H9 (cell line): ENCODE measurements around the gene SEC23A. TPM values are rescaled to one million over a fixed set of nuclear protein-coding genes. Genes with fewer than 3 reads are reported as not detected.

Source experiments
- DNase-seq: peaks from one replicate; pipeline ENCODE4 v3.0.0-alpha.2; 2017
- H2AFZ ChIP-seq: one replicate; pipeline ENCODE4 v1.6.1; 2013; ENCODE audit warnings: mild to moderate bottlenecking, low read length, control low read depth, moderate library complexity
- H2AK5ac ChIP-seq: 2 replicates; pipeline ENCODE4 v1.6.1; 2013; ENCODE audit warnings: low read length, control low read depth, mixed read lengths; ENCODE audit not compliant: insufficient read length
- H2BK120ac ChIP-seq: one replicate; pipeline ENCODE4 v1.6.1; 2013; ENCODE audit warnings: low read depth, mild to moderate bottlenecking, low read length, control low read depth, inconsistent platforms; ENCODE audit not compliant: poor library complexity, severe bottlenecking
- H2BK12ac ChIP-seq: 2 replicates; pipeline ENCODE4 v1.6.1; 2013; ENCODE audit warnings: low read length, control low read depth, mixed read lengths, low read depth; ENCODE audit not compliant: insufficient read length
- H2BK15ac ChIP-seq: 2 replicates; pipeline ENCODE4 v1.6.1; 2013; ENCODE audit warnings: low read depth, low read length, control low read depth
- H2BK20ac ChIP-seq: one replicate; pipeline ENCODE4 v1.6.1; 2013; ENCODE audit warnings: low read depth, mild to moderate bottlenecking, low read length, control low read depth, inconsistent platforms; ENCODE audit not compliant: poor library complexity, severe bottlenecking
- H2BK5ac ChIP-seq: 2 replicates; pipeline ENCODE4 v1.6.1; 2013; ENCODE audit warnings: low read length, control low read depth, mixed read lengths; ENCODE audit not compliant: insufficient read length
- H3K14ac ChIP-seq: 2 replicates; pipeline ENCODE4 v1.6.1; 2013; ENCODE audit warnings: low read length, control low read depth; ENCODE audit not compliant: insufficient read depth
- H3K18ac ChIP-seq: 2 replicates; pipeline ENCODE4 v1.6.1; 2013; ENCODE audit warnings: low read depth, mild to moderate bottlenecking, mixed read lengths, low read length, control low read depth; ENCODE audit not compliant: insufficient read length
- H3K23ac ChIP-seq: 2 replicates; pipeline ENCODE4 v1.6.1; 2013; ENCODE audit warnings: low read length, control low read depth, mixed read lengths, low read depth; ENCODE audit not compliant: insufficient read length
- H3K23me2 ChIP-seq: 2 replicates; pipeline ENCODE4 v1.6.1; 2013; ENCODE audit warnings: low read depth, mild to moderate bottlenecking, mixed read lengths, low read length, control low read depth; ENCODE audit not compliant: insufficient read length, poor library complexity, severe bottlenecking
- H3K27ac ChIP-seq: 2 replicates; pipeline ENCODE4 v1.5.1; 2013; ENCODE audit warnings: low read length, control low read depth, mixed read lengths, low read depth; ENCODE audit not compliant: insufficient read length
- H3K27me3 ChIP-seq: 2 replicates; pipeline ENCODE4 v1.6.1; 2013; ENCODE audit warnings: low read length, control low read depth, inconsistent platforms; ENCODE audit not compliant: insufficient read depth
- H3K4ac ChIP-seq: 2 replicates; pipeline ENCODE4 v1.6.1; 2013; ENCODE audit warnings: low read depth, mild to moderate bottlenecking, control low read depth, inconsistent platforms, low read length, moderate library complexity
- H3K4me1 ChIP-seq: 2 replicates; pipeline ENCODE4 v1.6.1; 2013; ENCODE audit warnings: low read length, control low read depth, inconsistent platforms; ENCODE audit not compliant: insufficient read depth
- H3K4me2 ChIP-seq: 2 replicates; pipeline ENCODE4 v1.6.1; 2013; ENCODE audit warnings: low read length, control low read depth, mixed read lengths; ENCODE audit not compliant: insufficient read length, insufficient read depth
- H3K56ac ChIP-seq: 2 replicates; pipeline ENCODE4 v1.6.1; 2013; ENCODE audit warnings: low read depth, mild to moderate bottlenecking, mixed read lengths, low read length, control low read depth; ENCODE audit not compliant: insufficient read length
- H3K79me1 ChIP-seq: 2 replicates; pipeline ENCODE4 v1.6.1; 2013; ENCODE audit warnings: low read depth, mild to moderate bottlenecking, moderate library complexity, low read length, control low read depth, inconsistent platforms; ENCODE audit not compliant: insufficient read depth, poor library complexity, severe bottlenecking
- H3K79me2 ChIP-seq: 2 replicates; pipeline ENCODE4 v1.6.1; 2013; ENCODE audit warnings: low read length, control low read depth, inconsistent platforms; ENCODE audit not compliant: insufficient read depth
- H3K9ac ChIP-seq: 2 replicates; pipeline ENCODE4 v1.6.1; 2013; ENCODE audit warnings: low read length, control low read depth, mixed read lengths; ENCODE audit not compliant: insufficient read length; ENCODE audit errors: extremely low read depth
- H3K9me3 ChIP-seq: one replicate; pipeline ENCODE4 v1.6.1; 2013; ENCODE audit warnings: low read depth, low read length, inconsistent platforms; ENCODE audit not compliant: control insufficient read depth
- H3T11ph ChIP-seq: one replicate; pipeline ENCODE4 v1.6.1; 2013; ENCODE audit warnings: mild to moderate bottlenecking, low read length, control low read depth, inconsistent platforms
- H4K20me1 ChIP-seq: one replicate; pipeline ENCODE4 v1.6.1; 2013; ENCODE audit not compliant: control insufficient read depth, insufficient read length, insufficient read depth
- H4K5ac ChIP-seq: 2 replicates; pipeline ENCODE4 v1.6.1; 2013; ENCODE audit warnings: low read depth, mild to moderate bottlenecking, mixed read lengths, low read length, control low read depth; ENCODE audit not compliant: insufficient read length
- H4K8ac ChIP-seq: replicated peaks from 2 replicates; pipeline ENCODE4 v1.6.1; 2013; ENCODE audit warnings: low read length, control low read depth, mixed read lengths, low read depth; ENCODE audit not compliant: insufficient read length
- H4K91ac ChIP-seq: 2 replicates; pipeline ENCODE4 v1.6.1; 2013; ENCODE audit warnings: low read depth, mild to moderate bottlenecking, moderate library complexity, mixed read lengths, low read length, control low read depth; ENCODE audit not compliant: insufficient read length
- H3K27ac Mint-ChIP-seq, 3 experiments: 2 replicates in 2 of 3; 3 replicates in 1 of 3; pipeline ENCODE4 v1.8.0; 2020 to 2021; ENCODE audit warnings: mixed read lengths in 3 of 3, mild to moderate bottlenecking in 1 of 3, moderate library complexity in 1 of 3
- H3K27me3 Mint-ChIP-seq: 2 replicates; pipeline ENCODE4 v1.8.0; 2021; ENCODE audit warnings: low read depth, mild to moderate bottlenecking, moderate library complexity, mixed read lengths
- H3K36me3 Mint-ChIP-seq, 3 experiments: 2 replicates in 2 of 3; 3 replicates in 1 of 3; pipeline ENCODE4 v1.8.0; 2020 to 2021; ENCODE audit warnings: low read depth in 3 of 3, mixed read lengths in 3 of 3; ENCODE audit not compliant: insufficient read depth in 1 of 3
- H3K4me1 Mint-ChIP-seq, 2 experiments: 2 replicates each; pipeline ENCODE4 v1.8.0; 2020; ENCODE audit warnings: mixed read lengths in 2 of 2
- H3K4me3 Mint-ChIP-seq, 2 experiments: 2 replicates in 1 of 2; 3 replicates in 1 of 2; pipeline ENCODE4 v1.8.0; 2020 to 2021; ENCODE audit warnings: mild to moderate bottlenecking in 2 of 2, mixed read lengths in 2 of 2, moderate library complexity in 1 of 2
- H3K9me3 Mint-ChIP-seq, 2 experiments: 2 replicates in 1 of 2; 3 replicates in 1 of 2; pipeline ENCODE4 v1.8.0; 2020; ENCODE audit warnings: mild to moderate bottlenecking in 2 of 2, mixed read lengths in 2 of 2, moderate library complexity in 1 of 2
- WGBS: extraction: QIAGEN DNeasy Blood & Tissue Kit; methylation state at CpG from one replicate; pipeline ENCODE4 v1.1.7; 2013; ENCODE audit warnings: missing lambda C conversion rate, low lambda C conversion rate, mixed read lengths; ENCODE audit not compliant: insufficient read length; ENCODE audit errors: extremely low coverage; 5-methylcytosine and 5-hydroxymethylcytosine counted together
- total RNA-seq: library from RNA; stranded (reverse); gene quantifications from 2 replicates; pipeline ENCODE4 v1.2.1, GENCODE V29; 2021
- TF ChIP-seq, protein P1 (sequence below): fragments of 200-600 bp; sonication (generic); conservative IDR thresholded peaks from 3 replicates; pipeline ENCODE4 v1.8.0; 2021; ENCODE audit warnings: antibody characterized with exemption, mild to moderate bottlenecking

SEC23A gene
- total RNA-seq, 1 experiment from 2014 or later = 55.3 TPM

DNA sequence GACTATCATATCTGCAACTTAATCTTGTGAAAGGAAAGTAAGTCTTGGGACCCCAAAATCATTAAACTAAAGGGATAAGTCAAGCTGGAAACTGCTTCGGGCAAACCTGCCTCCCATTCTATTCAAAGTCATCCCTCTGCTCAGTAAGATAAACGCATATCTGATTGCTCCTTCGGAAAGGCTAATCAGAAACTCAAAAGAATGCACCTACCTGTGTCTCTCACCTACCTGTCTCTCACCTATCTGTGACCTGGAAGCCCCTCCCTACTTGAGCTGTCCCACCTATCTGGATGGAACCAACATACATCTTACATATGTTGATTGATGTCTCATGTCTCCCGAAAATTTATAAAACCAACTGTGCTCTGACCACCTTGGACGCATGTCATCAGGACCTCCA is 19.9 kb downstream of the SEC23A start:
- no CpG with 5 or more reads among the region's 5 CpGs for WGBS

More for the DNA sequence above, 19.9 kb downstream of the SEC23A start:
- no peak overlapping the region for H3K23ac ChIP-seq
- TF ChIP-seq, protein P1, sequence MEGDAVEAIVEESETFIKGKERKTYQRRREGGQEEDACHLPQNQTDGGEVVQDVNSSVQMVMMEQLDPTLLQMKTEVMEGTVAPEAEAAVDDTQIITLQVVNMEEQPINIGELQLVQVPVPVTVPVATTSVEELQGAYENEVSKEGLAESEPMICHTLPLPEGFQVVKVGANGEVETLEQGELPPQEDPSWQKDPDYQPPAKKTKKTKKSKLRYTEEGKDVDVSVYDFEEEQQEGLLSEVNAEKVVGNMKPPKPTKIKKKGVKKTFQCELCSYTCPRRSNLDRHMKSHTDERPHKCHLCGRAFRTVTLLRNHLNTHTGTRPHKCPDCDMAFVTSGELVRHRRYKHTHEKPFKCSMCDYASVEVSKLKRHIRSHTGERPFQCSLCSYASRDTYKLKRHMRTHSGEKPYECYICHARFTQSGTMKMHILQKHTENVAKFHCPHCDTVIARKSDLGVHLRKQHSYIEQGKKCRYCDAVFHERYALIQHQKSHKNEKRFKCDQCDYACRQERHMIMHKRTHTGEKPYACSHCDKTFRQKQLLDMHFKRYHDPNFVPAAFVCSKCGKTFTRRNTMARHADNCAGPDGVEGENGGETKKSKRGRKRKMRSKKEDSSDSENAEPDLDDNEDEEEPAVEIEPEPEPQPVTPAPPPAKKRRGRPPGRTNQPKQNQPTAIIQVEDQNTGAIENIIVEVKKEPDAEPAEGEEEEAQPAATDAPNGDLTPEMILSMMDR = no peak
- H3K9me3 Mint-ChIP-seq = no peaks in the 10 kb centered on the region
- no peak overlapping the region for H2BK15ac ChIP-seq
- H4K20me1 ChIP-seq = no peaks in the 10 kb centered on the region
- no peak overlapping the region for H2BK20ac ChIP-seq
- no peak overlapping the region for H4K91ac ChIP-seq
- H3K27me3 Mint-ChIP-seq = no peaks in the 10 kb centered on the region
- H3K14ac ChIP-seq = no peak overlapping the region
- no peaks in the 10 kb centered on the region for H3K79me2 ChIP-seq
- no peaks in the 10 kb centered on the region for H3K9me3 ChIP-seq
- H3K4me1 ChIP-seq = no peaks in the 10 kb centered on the region
- no peak overlapping the region for H3K4ac ChIP-seq
- H3K27ac ChIP-seq = no peak overlapping the region
- no peak overlapping the region for H2BK5ac ChIP-seq
- H2BK12ac ChIP-seq = no peak overlapping the region
- H2BK120ac ChIP-seq = no peak overlapping the region
- no peak overlapping the region for H3K4me3 Mint-ChIP-seq
- no peak overlapping the region for H2AFZ ChIP-seq
- no peak overlapping the region for H3K9ac ChIP-seq
- H3T11ph ChIP-seq = no peak overlapping the region
- H3K23me2 ChIP-seq = no peaks in the 10 kb centered on the region
- no peak overlapping the region for H3K56ac ChIP-seq
- H2AK5ac ChIP-seq = no peak overlapping the region
- no peaks in the 10 kb centered on the region for H3K4me1 Mint-ChIP-seq
- DNase-seq = no peak
- 0 out of 7 replicates have a peak overlapping the region, but pooled peaks of 1 of the 3 experiments have one; percentile 14 for H3K27ac Mint-ChIP-seq
- no peaks in the 10 kb centered on the region for H3K27me3 ChIP-seq
- H3K79me1 ChIP-seq = no peaks in the 10 kb centered on the region
- H4K8ac ChIP-seq = no peak overlapping the region
- no peak overlapping the region for H4K5ac ChIP-seq
- no peak overlapping the region for H3K4me2 ChIP-seq
- H3K36me3 Mint-ChIP-seq = peaks cover 26 to 77% (median 74%) of the 10 kb centered on the region in 3 experiments
- no peak overlapping the region for H3K18ac ChIP-seq
